GM18520 (cell line): ENCODE results near the gene EXOC4.
"Not testable (repeated sequence)": the region's sequence is repeated elsewhere in the genome, so short reads cannot be mapped to it uniquely, and the experiment has no call there.

Experiments used
- ATAC-seq: cut with Tn5 transposase; IDR thresholded peaks from one replicate; pipeline ENCODE4 v1.9.1; 2021; ENCODE audit not compliant: unreplicated experiment

EXOC4 gene

DNA sequence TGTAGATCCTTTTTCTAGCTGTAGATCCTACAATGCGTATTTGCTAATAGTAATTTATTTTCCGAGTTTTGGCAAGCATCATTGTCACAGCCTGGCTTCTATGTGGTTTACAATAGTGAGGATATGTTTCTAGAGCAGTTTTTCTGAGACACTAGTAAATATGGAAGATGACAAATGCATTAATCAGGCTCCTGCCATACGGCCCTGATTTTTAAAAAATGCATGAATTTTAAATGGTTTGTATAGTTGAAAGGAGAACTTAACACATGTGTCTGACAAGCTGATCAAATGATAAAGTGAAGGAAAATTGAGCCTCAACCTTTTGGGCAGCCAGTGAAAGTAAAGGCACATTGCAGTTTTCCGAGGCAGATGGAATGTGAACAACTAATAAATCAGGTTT is 354.1 kb downstream of the EXOC4 start:
- ATAC-seq = no peak

GRCh38 chr7:133609806-133610205 is 356.9 kb downstream of the EXOC4 start:
- ATAC-seq = no peak

DNA sequence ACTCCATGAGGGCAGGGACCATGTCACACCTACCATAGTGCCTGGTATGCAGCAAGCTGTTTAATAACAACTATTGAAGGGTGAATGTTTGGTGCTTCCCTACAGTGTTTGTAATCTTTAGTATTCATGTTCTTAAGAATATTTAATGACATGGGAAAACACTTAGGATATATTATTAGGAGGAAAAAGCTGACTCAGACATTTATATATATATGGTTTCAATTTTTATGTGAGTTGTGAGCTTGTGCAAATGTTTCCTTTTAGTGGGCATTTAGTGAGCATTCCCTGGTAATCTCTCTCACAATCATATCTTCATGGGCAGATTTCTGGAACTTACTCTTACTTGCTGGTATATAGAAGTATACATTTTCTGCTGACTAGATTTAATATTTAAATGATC is 359.1 kb downstream of the EXOC4 start:
- no peak for ATAC-seq

- no peak for ATAC-seq
Observed at GRCh38 chr7:133613250-133613790, 360.4 kb downstream of the EXOC4 start.

DNA sequence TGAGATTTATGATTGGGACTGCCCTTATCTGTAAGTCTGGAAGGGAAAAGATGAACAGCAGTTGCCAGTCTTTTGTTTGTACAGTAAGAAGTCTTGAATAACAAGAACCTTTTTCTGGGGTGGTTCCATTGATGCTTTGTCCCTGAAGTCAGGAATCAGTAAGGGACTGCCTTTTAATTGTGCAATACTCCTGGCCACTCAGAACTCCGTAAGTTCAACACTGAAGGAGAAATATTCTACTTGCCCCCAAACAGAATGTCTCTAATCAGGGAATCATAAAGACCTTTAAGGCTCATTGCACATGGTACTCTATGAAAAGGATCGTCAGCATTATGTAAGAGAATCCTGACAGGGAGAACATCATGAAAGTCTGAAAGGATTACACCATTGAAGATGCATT is 361.4 kb downstream of the EXOC4 start:
- no peak for ATAC-seq

DNA sequence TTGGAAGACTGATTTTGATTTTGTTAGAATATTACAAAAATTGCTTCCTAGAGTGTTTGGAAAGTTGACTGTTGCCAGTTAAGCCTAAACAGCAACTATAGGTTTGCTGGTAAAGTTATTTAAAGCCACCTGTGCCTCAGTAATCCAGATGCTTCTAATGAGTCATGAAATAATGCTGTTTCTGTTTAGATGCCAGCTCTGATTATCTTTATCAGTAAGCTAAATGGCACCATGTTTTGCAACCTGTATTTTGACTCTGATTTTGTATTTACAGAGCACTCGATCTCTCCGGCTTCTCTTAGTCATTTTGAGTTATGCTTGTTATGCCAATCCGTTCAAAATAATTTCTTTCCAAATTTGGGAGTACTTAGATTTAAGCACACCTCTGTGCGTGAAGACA is 366.1 kb downstream of the EXOC4 start:
- no peak for ATAC-seq

GRCh38 chr7:133619491-133619890 is 366.6 kb downstream of the EXOC4 start:
- ATAC-seq = no peak

DNA sequence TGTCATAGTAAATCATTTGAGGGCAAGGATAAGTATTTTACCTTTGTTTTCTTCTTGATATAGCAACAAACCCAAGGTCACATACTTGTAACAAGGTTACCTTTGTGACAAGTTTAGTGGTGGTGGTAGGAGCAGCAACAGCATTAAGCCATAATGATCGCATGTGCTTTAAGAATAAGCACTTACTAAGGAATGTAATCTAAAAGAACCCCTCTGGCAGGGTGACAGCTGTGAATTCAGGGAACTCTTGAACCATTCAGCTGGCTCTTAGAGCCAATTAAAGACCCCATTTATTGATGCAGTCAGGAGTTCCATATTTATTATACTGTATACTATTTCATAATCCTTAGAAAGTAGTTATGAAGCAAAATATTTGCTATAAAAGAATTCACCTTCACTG is 370.8 kb downstream of the EXOC4 start:
- ATAC-seq = no peak

GRCh38 chr7:133625046-133625445 is 372.2 kb downstream of the EXOC4 start:
- ATAC-seq = no peak

GRCh38 chr7:133629701-133630100 is 376.8 kb downstream of the EXOC4 start:
- ATAC-seq = no peak

GRCh38 chr7:133633055-133633454 is 380.2 kb downstream of the EXOC4 start:
- ATAC-seq = no peak

GRCh38 chr7:133635541-133635940 is 382.7 kb downstream of the EXOC4 start:
- ATAC-seq = no peak

GRCh38 chr7:133638857-133639256 is 386.0 kb downstream of the EXOC4 start:
- no peak for ATAC-seq

GRCh38 chr7:133641436-133641835 is 388.6 kb downstream of the EXOC4 start:
- ATAC-seq = no peak

- ATAC-seq = no peak
Observed at GRCh38 chr7:133642907-133643306, 390.0 kb downstream of the EXOC4 start.

GRCh38 chr7:133643652-133644051 is 390.8 kb downstream of the EXOC4 start:
- ATAC-seq = not testable (repeated sequence)

DNA sequence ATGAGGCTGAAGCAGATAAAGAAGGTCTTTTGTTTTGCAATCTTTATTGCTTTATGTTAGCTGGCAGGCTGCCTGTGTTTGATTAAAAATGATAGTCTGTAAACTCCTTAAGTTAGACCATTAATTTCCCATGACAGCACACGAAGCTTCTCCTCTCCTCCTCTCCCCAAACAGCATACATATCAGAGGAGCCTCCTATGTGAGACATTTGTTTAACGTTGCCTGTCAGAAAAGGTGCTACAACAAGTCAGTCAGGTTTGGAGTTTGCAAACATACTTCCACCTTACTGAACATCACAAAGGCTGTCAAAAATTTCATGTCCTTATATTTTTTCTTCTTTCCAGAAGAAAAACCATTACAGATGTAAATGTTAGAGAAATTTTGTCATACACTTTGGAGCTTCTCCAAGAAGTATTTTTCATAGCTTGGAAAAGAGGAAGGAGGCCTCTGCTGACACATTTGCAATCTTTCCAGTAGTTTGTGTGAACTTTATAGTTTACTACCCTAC is 393.1 kb downstream of the EXOC4 start:
- no peak for ATAC-seq

- ATAC-seq = no peak
Observed at GRCh38 chr7:133646472-133647315, 393.8 kb downstream of the EXOC4 start.

- ATAC-seq = no peak
Observed at GRCh38 chr7:133649593-133649992, 396.7 kb downstream of the EXOC4 start.

- no peak for ATAC-seq
Observed at GRCh38 chr7:133650069-133650468, 397.2 kb downstream of the EXOC4 start.

DNA sequence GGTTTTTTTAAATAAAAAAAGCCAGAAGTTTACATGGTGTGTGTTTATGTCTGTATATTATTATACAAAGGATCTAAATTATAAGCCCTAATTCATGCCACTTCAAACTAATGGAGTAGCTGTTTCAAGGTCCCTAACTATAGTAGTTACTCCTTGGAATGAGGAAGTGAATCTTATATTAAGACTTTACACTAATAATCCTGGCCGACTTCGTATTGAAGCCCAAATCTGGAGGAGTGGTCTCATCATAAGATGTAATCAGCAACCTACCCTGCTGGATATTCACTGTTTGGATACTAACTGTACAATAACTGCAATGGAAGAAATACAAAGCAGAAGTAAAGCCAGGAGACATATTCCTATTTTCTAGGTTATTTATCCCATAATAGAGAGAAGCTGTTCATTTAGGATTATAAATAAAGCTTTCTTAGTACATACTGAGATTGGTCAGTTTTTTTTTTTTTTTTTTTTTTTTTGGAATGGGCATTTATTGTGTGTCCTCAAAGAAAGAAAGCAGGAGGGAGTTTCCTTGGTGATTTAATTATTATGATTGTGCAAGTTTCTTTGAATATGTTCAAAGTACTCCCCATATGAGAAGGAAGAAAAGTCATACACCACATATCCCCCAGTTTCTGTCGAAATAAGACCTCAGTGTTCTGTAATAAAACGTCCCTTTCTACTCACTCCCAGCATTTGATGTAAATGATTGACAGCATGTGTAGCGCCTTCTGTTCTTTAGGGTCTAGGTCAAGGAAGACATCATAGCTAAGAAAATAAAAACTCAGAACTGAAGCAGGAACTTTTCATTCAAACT is 397.8 kb downstream of the EXOC4 start:
- no peak for ATAC-seq

GRCh38 chr7:133652547-133652946 is 399.7 kb downstream of the EXOC4 start:
- no peak for ATAC-seq
